A673 (cell line): Measurements from ENCODE around the gene PJA1. TPM values are rescaled to one million over a fixed set of nuclear protein-coding genes. Genes with fewer than 3 reads are reported as not detected.
A peak's percentile ranks its signal among the peaks of the same experiment; 100 is the strongest.

Experiments used
- BruUV-seq: library from RNA; stranded (reverse); fragments of 400-500 nt; replicated peaks from 2 replicates; lab custom pipeline; 2021; lab: Mats Ljungman, UMichigan
- CTCF ChIA-PET: fragments of 300-600 bp; sonication (Branson Sonifier 250); formaldehyde crosslinking; loops from one replicate; lab custom pipeline; 2022; ENCODE audit warnings: antibody characterized with exemption; lab: Charles Lee
- POLR2A ChIA-PET: fragments of 300-600 bp; sonication (Branson Sonifier 250); formaldehyde crosslinking; loops from one replicate; lab custom pipeline; 2022; ENCODE audit warnings: antibody characterized with exemption; ENCODE audit not compliant: low non-redundant PET; lab: Charles Lee
- DNase-seq: peaks from one replicate; pipeline ENCODE4 v3.0.0-alpha.2; 2015; ENCODE audit warnings: low spot score
- H3K27ac ChIP-seq: fragments of 200-600 bp; sonication (generic); 2 replicates; pipeline ENCODE4 v1.5.1; 2016; ENCODE audit warnings: mixed run types, low read depth, mild to moderate bottlenecking, mixed read lengths, antibody characterized with exemption, low read length; ENCODE audit not compliant: poor library complexity, severe bottlenecking
- H3K27me3 ChIP-seq: fragments of 200-600 bp; sonication (generic); replicated peaks from 2 replicates; pipeline ENCODE4 v1.6.1; 2017; ENCODE audit warnings: mixed run types, low read depth, mild to moderate bottlenecking, mixed read lengths, antibody characterized with exemption, low read length; ENCODE audit not compliant: insufficient read depth, poor library complexity
- H3K36me3 ChIP-seq: fragments of 200-600 bp; sonication (generic); 2 replicates; pipeline ENCODE4 v1.6.1; 2016; ENCODE audit warnings: mixed run types, mild to moderate bottlenecking, mixed read lengths, antibody characterized with exemption, low read length; ENCODE audit not compliant: insufficient read depth, poor library complexity, severe bottlenecking
- H3K4me1 ChIP-seq: fragments of 200-600 bp; sonication (generic); 2 replicates; pipeline ENCODE4 v1.6.1; 2017; ENCODE audit warnings: mixed run types, mild to moderate bottlenecking, mixed read lengths, antibody characterized with exemption, low read length; ENCODE audit not compliant: insufficient read depth, poor library complexity, severe bottlenecking
- H3K4me3 ChIP-seq: fragments of 200-600 bp; sonication (generic); 2 replicates; pipeline ENCODE4 v1.5.1; 2016; ENCODE audit warnings: low read depth, mixed run types, mild to moderate bottlenecking, mixed read lengths, low read length; ENCODE audit not compliant: poor library complexity, severe bottlenecking
- H3K9me3 ChIP-seq: fragments of 200-600 bp; sonication (generic); 2 replicates; pipeline ENCODE4 v1.6.1; 2016; ENCODE audit warnings: mixed run types, low read depth, mild to moderate bottlenecking, mixed read lengths, antibody characterized with exemption, low read length; ENCODE audit not compliant: poor library complexity, severe bottlenecking
- CTCF ChIP-seq: fragments of 300-800, 200-600 bp; sonication (generic); conservative IDR thresholded peaks from 2 replicates; pipeline ENCODE4 v1.5.1; 2017; ENCODE audit warnings: low read depth, mild to moderate bottlenecking, antibody characterized with exemption, low read length, moderate library complexity, mixed read lengths
- EZH2 ChIP-seq: fragments of 200-600 bp; sonication (generic); IDR thresholded peaks from 2 replicates; pipeline ENCODE4 v1.6.1; 2017; ENCODE audit warnings: borderline replicate concordance, low read depth, mild to moderate bottlenecking, mixed read lengths, antibody characterized with exemption, low read length; ENCODE audit not compliant: poor library complexity, severe bottlenecking
- intact Hi-C: fragments of 100-400 bp; cut with micrococcal nuclease; formaldehyde crosslinking; loops from one replicate; pipeline ENCODE4 v1.10.0; 2022; ENCODE audit not compliant: unreplicated experiment
- total RNA-seq: library from RNA; stranded (reverse); gene quantifications from 2 replicates; pipeline ENCODE4 v1.2.3, GENCODE V29; 2021

The PJA1 gene
- total RNA-seq, 1 experiment from 2014 or later, result 36.0 TPM

DNA sequence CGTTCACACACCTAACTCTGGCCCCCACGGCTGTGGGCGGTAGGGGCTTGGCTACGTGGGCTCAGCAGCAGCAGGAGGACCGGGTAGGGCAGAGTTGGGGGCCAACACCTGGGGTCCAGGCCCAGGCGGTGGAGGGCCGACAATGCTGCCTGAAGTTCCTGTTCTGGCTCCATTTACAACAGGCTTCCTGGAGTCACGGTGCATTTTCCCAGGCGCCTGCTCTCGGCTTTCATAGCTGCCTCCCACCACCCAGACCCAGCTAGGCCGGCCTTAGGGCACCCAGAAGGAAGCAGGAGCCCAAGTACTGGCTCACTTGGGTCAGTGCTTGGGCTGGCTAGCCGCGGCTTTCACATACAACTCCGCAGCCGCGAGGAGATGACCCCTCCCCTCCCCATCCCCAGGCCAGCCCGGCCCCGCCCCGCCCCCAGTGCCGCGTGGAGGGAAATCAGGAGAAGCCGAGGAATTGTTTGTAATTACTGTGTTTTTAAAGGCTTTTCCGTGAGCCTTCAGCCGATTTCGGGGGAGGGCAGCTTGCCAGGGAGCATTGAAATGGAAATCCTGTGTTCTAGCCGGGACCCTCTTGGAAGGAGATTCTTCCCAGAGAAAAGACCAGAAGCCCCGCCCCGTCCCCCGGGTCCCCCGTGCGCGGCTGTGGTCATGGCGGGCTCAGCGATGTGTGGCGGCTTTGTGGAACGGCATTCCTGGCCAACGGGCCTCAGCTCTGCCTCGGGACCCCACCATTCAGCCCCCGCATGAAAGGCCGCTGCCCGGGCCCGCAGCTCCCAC lies 28.5 kb downstream of the PJA1 start:
- POLR2A ChIA-PET, result no interaction called here

GRCh38 chrX:69133921-69134542 lies 31.2 kb downstream of the PJA1 start:
- Histone ChIP-seq H3K36me3 (no peaks in the 10 kb centered on the region), H3K4me1 (peaks cover 18% of the 10 kb centered on the region), H3K27me3 (no peaks in the 10 kb centered on the region), H3K27ac (no peak overlapping the region), H3K4me3 (no peak overlapping the region), H3K9me3 (no peaks in the 10 kb centered on the region)
- peak; percentile 54 for DNase-seq
- peak; percentile 49 for TF ChIP-seq CTCF
- TF ChIP-seq EZH2, result no peak
- ChIA-PET POLR2A (no interaction called here), CTCF (no interaction called here)
- intact Hi-C loops, result no loop called here
- no TSS peak for BruUV-seq

More for the DNA sequence above, 28.5 kb downstream of the PJA1 start:
- Histone ChIP-seq H3K27me3 (no peaks in the 10 kb centered on the region), H3K36me3 (no peaks in the 10 kb centered on the region), H3K4me3 (no peak overlapping the region), H3K9me3 (no peaks in the 10 kb centered on the region), H3K27ac (no peak overlapping the region), H3K4me1 (peaks cover 6% of the 10 kb centered on the region)
- TF ChIP-seq CTCF (no peak), EZH2 (no peak)
- DNase-seq, result no peak
- CTCF ChIA-PET, result interaction anchor here (0.7 kb wide), 1 partner anchor 28 kb away, joined by 4 read pairs; the partner anchor contains the start of gene PJA1
- intact Hi-C loops, result loop anchor here (5.0 kb wide), 1 partner anchor 251 kb away; no protein-coding TSS in a partner anchor
- no TSS peak for BruUV-seq

DNA sequence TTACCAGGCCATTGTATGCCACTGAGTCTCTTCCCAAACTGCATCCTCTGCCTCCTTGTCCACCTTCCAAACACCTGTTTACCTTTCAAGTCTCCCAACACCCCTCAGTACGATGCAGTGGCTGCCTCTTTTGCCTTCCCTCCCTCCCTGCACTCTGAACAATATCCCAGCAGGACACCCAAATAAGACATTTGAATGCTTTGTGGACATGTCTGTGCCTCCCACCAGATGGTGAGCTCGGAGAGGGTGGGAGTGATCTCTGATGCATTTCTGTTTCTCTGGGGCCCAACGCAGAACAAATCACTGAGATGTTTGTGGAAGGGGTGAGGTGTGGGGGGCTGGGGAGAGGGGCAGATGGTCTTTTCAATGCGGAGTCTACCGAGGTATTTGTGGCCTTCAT lies 33.4 kb downstream of the PJA1 start:
- H3K36me3 ChIP-seq, result no peaks in the 10 kb centered on the region
- peaks cover 18% of the 10 kb centered on the region for H3K4me1 ChIP-seq
- no peak overlapping the region for H3K27ac ChIP-seq
- TF ChIP-seq CTCF, result no peak
- no peak for TF ChIP-seq EZH2
- CTCF ChIA-PET, result no interaction called here
- POLR2A ChIA-PET, result no interaction called here
- H3K4me3 ChIP-seq, result no peak overlapping the region
- no TSS peak for BruUV-seq
- H3K27me3 ChIP-seq, result no peaks in the 10 kb centered on the region
- DNase-seq, result peak; percentile 25
- intact Hi-C loops, result no loop called here
- no peaks in the 10 kb centered on the region for H3K9me3 ChIP-seq
